HG03520 (cell line): ENCODE measurements around the gene THAP8.

ENCODE experiments used
- ATAC-seq: cut with Tn5 transposase; IDR thresholded peaks from one replicate; pipeline ENCODE4 v1.9.1; 2021; ENCODE audit warnings: mild to moderate bottlenecking, moderate library complexity; ENCODE audit not compliant: unreplicated experiment

The THAP8 gene

GRCh38 chr19:36054119-36054732, at the start of gene THAP8:
THAP8 (minus strand) TSS chr19:36054285; CDS start chr19:36054217, 68 bp downstream.
- ATAC-seq: peak; percentile 71

GRCh38 chr19:36103040-36103626, 49.0 kb upstream of the THAP8 start:
- ATAC-seq: no peak

GRCh38 chr19:36101550-36102327, 47.7 kb upstream of the THAP8 start:
- ATAC-seq: no peak

- ATAC-seq: no peak
Observed at GRCh38 chr19:36100476-36100875, 46.4 kb upstream of the THAP8 start.

GRCh38 chr19:36099166-36099785, 45.2 kb upstream of the THAP8 start:
- no peak for ATAC-seq

GRCh38 chr19:36097036-36097435, 43.0 kb upstream of the THAP8 start:
- no peak for ATAC-seq

- ATAC-seq: no peak
Observed at GRCh38 chr19:36093687-36094086, 39.6 kb upstream of the THAP8 start.

GRCh38 chr19:36093146-36093662, 39.1 kb upstream of the THAP8 start:
- ATAC-seq: no peak

- ATAC-seq: no peak
Observed at GRCh38 chr19:36092566-36092965, 38.5 kb upstream of the THAP8 start.

GRCh38 chr19:36090910-36091695, 37.0 kb upstream of the THAP8 start:
- ATAC-seq: no peak

- ATAC-seq: no peak
Observed at GRCh38 chr19:36089847-36090246, 35.8 kb upstream of the THAP8 start.

- no peak for ATAC-seq
Observed at GRCh38 chr19:36086326-36086725, 32.2 kb upstream of the THAP8 start.

GRCh38 chr19:36084231-36085009, 30.3 kb upstream of the THAP8 start:
- ATAC-seq: no peak

GRCh38 chr19:36082916-36083315, 28.8 kb upstream of the THAP8 start:
- ATAC-seq: no peak

- no peak for ATAC-seq
Observed at GRCh38 chr19:36081894-36082293, 27.8 kb upstream of the THAP8 start.

GRCh38 chr19:36081385-36081784, 27.3 kb upstream of the THAP8 start:
- no peak for ATAC-seq

GRCh38 chr19:36079389-36079945, 25.4 kb upstream of the THAP8 start:
- no peak for ATAC-seq

- no peak for ATAC-seq
Observed at GRCh38 chr19:36073121-36073876, 19.2 kb upstream of the THAP8 start.

GRCh38 chr19:36072081-36072480, 18.0 kb upstream of the THAP8 start:
- ATAC-seq: no peak
